ENCODE data around the gene TNK2.

DNA sequence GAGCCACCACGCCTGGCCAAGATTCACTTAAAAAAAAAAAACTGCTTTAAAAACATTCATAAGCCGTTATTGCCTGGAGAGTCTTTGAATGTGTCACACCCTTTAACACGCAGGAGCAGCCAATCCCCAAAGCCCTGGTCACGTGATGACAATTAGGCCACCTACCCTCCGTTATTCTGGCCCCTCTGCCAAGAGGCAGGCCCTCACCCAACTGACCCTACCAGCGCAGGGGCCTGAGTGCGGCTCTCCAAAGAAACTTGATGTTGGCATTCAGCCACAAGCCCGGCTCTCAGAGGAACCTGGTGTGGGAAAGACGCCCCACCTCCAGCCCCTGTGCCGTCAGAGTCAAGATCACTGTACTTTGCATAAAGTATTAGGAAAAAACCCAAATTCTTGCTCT is 85.1 kb downstream of the TNK2 start:
- TF ChIP-seq, protein P1, sequence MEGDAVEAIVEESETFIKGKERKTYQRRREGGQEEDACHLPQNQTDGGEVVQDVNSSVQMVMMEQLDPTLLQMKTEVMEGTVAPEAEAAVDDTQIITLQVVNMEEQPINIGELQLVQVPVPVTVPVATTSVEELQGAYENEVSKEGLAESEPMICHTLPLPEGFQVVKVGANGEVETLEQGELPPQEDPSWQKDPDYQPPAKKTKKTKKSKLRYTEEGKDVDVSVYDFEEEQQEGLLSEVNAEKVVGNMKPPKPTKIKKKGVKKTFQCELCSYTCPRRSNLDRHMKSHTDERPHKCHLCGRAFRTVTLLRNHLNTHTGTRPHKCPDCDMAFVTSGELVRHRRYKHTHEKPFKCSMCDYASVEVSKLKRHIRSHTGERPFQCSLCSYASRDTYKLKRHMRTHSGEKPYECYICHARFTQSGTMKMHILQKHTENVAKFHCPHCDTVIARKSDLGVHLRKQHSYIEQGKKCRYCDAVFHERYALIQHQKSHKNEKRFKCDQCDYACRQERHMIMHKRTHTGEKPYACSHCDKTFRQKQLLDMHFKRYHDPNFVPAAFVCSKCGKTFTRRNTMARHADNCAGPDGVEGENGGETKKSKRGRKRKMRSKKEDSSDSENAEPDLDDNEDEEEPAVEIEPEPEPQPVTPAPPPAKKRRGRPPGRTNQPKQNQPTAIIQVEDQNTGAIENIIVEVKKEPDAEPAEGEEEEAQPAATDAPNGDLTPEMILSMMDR (IDR thresholded peaks at IDR 0.05; ENCODE audit: low read length) = no peak
- TF ChIP-seq EZH2 (IDR thresholded peaks at IDR 0.05; ENCODE audit: borderline replicate concordance, low read length) = no peak
